ENCODE measurements around the gene EHBP1L1.
A peak's percentile ranks its signal among the peaks of the same experiment; 100 is the strongest.

EHBP1L1 gene

GRCh38 chr11:65572356-65573051 is 3.3 kb upstream of the EHBP1L1 start, which contains the start of gene FAM89B:
Gene FAM89B (plus strand): TSS chr11:65572538. CDS start chr11:65572670, 132 bp downstream.
- H3K4me1 ChIP-seq (ENCODE audit: control insufficient read depth in 1 of 2, insufficient read depth in 2 of 2, low read length in 2 of 2) = peaks cover 55 to 73% of the 10 kb centered on the region in 2 donors
- no peaks in the 10 kb centered on the region for H3K9me3 ChIP-seq (ENCODE audit: control insufficient read depth in 1 of 2, low read length in 2 of 2)
- peak within 1 kb of the TSS; percentile 77 to 94 for H3K9ac ChIP-seq (ENCODE audit: low read depth in 1 of 2, low read length in 2 of 2)
- no peaks in the 10 kb centered on the region for H3K27me3 ChIP-seq (ENCODE audit: control insufficient read depth in 1 of 2, insufficient read depth in 2 of 2, low read length in 2 of 2)
- H3K36me3 ChIP-seq (ENCODE audit: control insufficient read depth in 1 of 2, insufficient read depth in 2 of 2, low read length in 2 of 2) = no peaks in the 10 kb centered on the region
- H3K4me3 ChIP-seq (ENCODE audit: low read depth in 1 of 2, low read length in 2 of 2) = peak within 1 kb of the TSS; percentile 83 to 94
- H3K27ac ChIP-seq (ENCODE audit: low read depth, low read length) = peak within 1 kb of the TSS; percentile 50

GRCh38 chr11:65573391-65574079 is 2.3 kb upstream of the EHBP1L1 start:
- Histone ChIP-seq H3K36me3 (ENCODE audit: control insufficient read depth in 1 of 2, insufficient read depth in 2 of 2, low read length in 2 of 2) (no peaks in the 10 kb centered on the region), H3K27ac (ENCODE audit: low read depth, low read length) (peak overlapping the region; percentile 42), H3K4me1 (ENCODE audit: control insufficient read depth in 1 of 2, insufficient read depth in 2 of 2, low read length in 2 of 2) (peaks cover 66 to 74% of the 10 kb centered on the region in 2 donors), H3K27me3 (ENCODE audit: control insufficient read depth in 1 of 2, insufficient read depth in 2 of 2, low read length in 2 of 2) (no peaks in the 10 kb centered on the region), H3K4me3 (ENCODE audit: low read depth in 1 of 2, low read length in 2 of 2) (peak overlapping the region; percentile 65 to 94), H3K9ac (ENCODE audit: low read depth in 1 of 2, low read length in 2 of 2) (peak overlapping the region; percentile 67 to 77), H3K9me3 (ENCODE audit: control insufficient read depth in 1 of 2, low read length in 2 of 2) (no peaks in the 10 kb centered on the region)

- Histone ChIP-seq H3K27ac (ENCODE audit: low read depth, low read length) (peak overlapping the region; percentile 45), H3K9ac (ENCODE audit: low read depth in 1 of 2, low read length in 2 of 2) (peak overlapping the region; percentile 67 to 77), H3K4me3 (ENCODE audit: low read depth in 1 of 2, low read length in 2 of 2) (peak overlapping the region; percentile 81 to 94), H3K9me3 (ENCODE audit: control insufficient read depth in 1 of 2, low read length in 2 of 2) (no peaks in the 10 kb centered on the region), H3K36me3 (ENCODE audit: control insufficient read depth in 1 of 2, insufficient read depth in 2 of 2, low read length in 2 of 2) (peaks cover under 1 to 3% of the 10 kb centered on the region in 2 donors), H3K4me1 (ENCODE audit: control insufficient read depth in 1 of 2, insufficient read depth in 2 of 2, low read length in 2 of 2) (peaks cover 65 to 70% of the 10 kb centered on the region in 2 donors), H3K27me3 (ENCODE audit: control insufficient read depth in 1 of 2, insufficient read depth in 2 of 2, low read length in 2 of 2) (no peaks in the 10 kb centered on the region)
Measured at GRCh38 chr11:65574109-65574810, 1.6 kb upstream of the EHBP1L1 start.

- Histone ChIP-seq H3K36me3 (ENCODE audit: control insufficient read depth in 1 of 2, insufficient read depth in 2 of 2, low read length in 2 of 2) (peaks cover 7 to 10% of the 10 kb centered on the region in 2 donors), H3K27me3 (ENCODE audit: control insufficient read depth in 1 of 2, insufficient read depth in 2 of 2, low read length in 2 of 2) (no peaks in the 10 kb centered on the region), H3K27ac (ENCODE audit: low read depth, low read length) (peak overlapping the region; percentile 45), H3K9me3 (ENCODE audit: control insufficient read depth in 1 of 2, low read length in 2 of 2) (no peaks in the 10 kb centered on the region), H3K4me3 (ENCODE audit: low read depth in 1 of 2, low read length in 2 of 2) (peak overlapping the region; percentile 71 to 81), H3K9ac (ENCODE audit: low read depth in 1 of 2, low read length in 2 of 2) (peak overlapping the region; percentile 15 to 63), H3K4me1 (ENCODE audit: control insufficient read depth in 1 of 2, insufficient read depth in 2 of 2, low read length in 2 of 2) (peaks cover 62 to 66% of the 10 kb centered on the region in 2 donors)
Measured at GRCh38 chr11:65574811-65575567, 864 bp upstream of the EHBP1L1 start.

- H3K36me3 ChIP-seq (ENCODE audit: control insufficient read depth in 1 of 2, insufficient read depth in 2 of 2, low read length in 2 of 2) = peaks cover 7 to 22% of the 10 kb centered on the region in 2 donors
- peaks cover 56% of the 10 kb centered on the region in 2 donors for H3K4me1 ChIP-seq (ENCODE audit: control insufficient read depth in 1 of 2, insufficient read depth in 2 of 2, low read length in 2 of 2)
- peak overlapping the region; percentile 79 to 81 for H3K4me3 ChIP-seq (ENCODE audit: low read depth in 1 of 2, low read length in 2 of 2)
- H3K9ac ChIP-seq (ENCODE audit: low read depth in 1 of 2, low read length in 2 of 2) = peak overlapping the region; percentile 67 to 80
- peak overlapping the region; percentile 47 for H3K27ac ChIP-seq (ENCODE audit: low read depth, low read length)
- H3K9me3 ChIP-seq (ENCODE audit: control insufficient read depth in 1 of 2, low read length in 2 of 2) = no peaks in the 10 kb centered on the region
- H3K27me3 ChIP-seq (ENCODE audit: control insufficient read depth in 1 of 2, insufficient read depth in 2 of 2, low read length in 2 of 2) = no peaks in the 10 kb centered on the region
Measured at GRCh38 chr11:65576232-65576866, 496 bp downstream of the EHBP1L1 start.

GRCh38 chr11:65576867-65577755 is 1.3 kb downstream of the EHBP1L1 start:
- Histone ChIP-seq H3K4me1 (ENCODE audit: control insufficient read depth in 1 of 2, insufficient read depth in 2 of 2, low read length in 2 of 2) (peaks cover 48% of the 10 kb centered on the region in 2 donors), H3K9ac (ENCODE audit: low read depth in 1 of 2, low read length in 2 of 2) (peak overlapping the region; percentile 67 to 80), H3K4me3 (ENCODE audit: low read depth in 1 of 2, low read length in 2 of 2) (peak overlapping the region; percentile 79 to 81), H3K36me3 (ENCODE audit: control insufficient read depth in 1 of 2, insufficient read depth in 2 of 2, low read length in 2 of 2) (peaks cover 12 to 29% of the 10 kb centered on the region in 2 donors), H3K27ac (ENCODE audit: low read depth, low read length) (peak overlapping the region; percentile 47), H3K27me3 (ENCODE audit: control insufficient read depth in 1 of 2, insufficient read depth in 2 of 2, low read length in 2 of 2) (no peaks in the 10 kb centered on the region), H3K9me3 (ENCODE audit: control insufficient read depth in 1 of 2, low read length in 2 of 2) (no peaks in the 10 kb centered on the region)

GRCh38 chr11:65577756-65578109 is 1.9 kb downstream of the EHBP1L1 start:
- peak overlapping the region; percentile 79 to 81 for H3K4me3 ChIP-seq (ENCODE audit: low read depth in 1 of 2, low read length in 2 of 2)
- H3K9ac ChIP-seq (ENCODE audit: low read depth in 1 of 2, low read length in 2 of 2) = peak overlapping the region; percentile 67 to 80
- peaks cover 12 to 29% of the 10 kb centered on the region in 2 donors for H3K36me3 ChIP-seq (ENCODE audit: control insufficient read depth in 1 of 2, insufficient read depth in 2 of 2, low read length in 2 of 2)
- H3K9me3 ChIP-seq (ENCODE audit: control insufficient read depth in 1 of 2, low read length in 2 of 2) = no peaks in the 10 kb centered on the region
- H3K27me3 ChIP-seq (ENCODE audit: control insufficient read depth in 1 of 2, insufficient read depth in 2 of 2, low read length in 2 of 2) = no peaks in the 10 kb centered on the region
- H3K4me1 ChIP-seq (ENCODE audit: control insufficient read depth in 1 of 2, insufficient read depth in 2 of 2, low read length in 2 of 2) = peaks cover 48% of the 10 kb centered on the region in 2 donors
- H3K27ac ChIP-seq (ENCODE audit: low read depth, low read length) = peak overlapping the region; percentile 47

- H3K27ac ChIP-seq (ENCODE audit: low read depth, low read length) = no peak overlapping the region
- no peaks in the 10 kb centered on the region for H3K9me3 ChIP-seq (ENCODE audit: control insufficient read depth in 1 of 2, low read length in 2 of 2)
- H3K36me3 ChIP-seq (ENCODE audit: control insufficient read depth in 1 of 2, insufficient read depth in 2 of 2, low read length in 2 of 2) = peaks cover 12 to 29% of the 10 kb centered on the region in 2 donors
- peak overlapping the region; percentile 79 to 81 for H3K4me3 ChIP-seq (ENCODE audit: low read depth in 1 of 2, low read length in 2 of 2)
- peak overlapping the region; percentile 67 to 80 for H3K9ac ChIP-seq (ENCODE audit: low read depth in 1 of 2, low read length in 2 of 2)
- H3K4me1 ChIP-seq (ENCODE audit: control insufficient read depth in 1 of 2, insufficient read depth in 2 of 2, low read length in 2 of 2) = peaks cover 45 to 47% of the 10 kb centered on the region in 2 donors
- H3K27me3 ChIP-seq (ENCODE audit: control insufficient read depth in 1 of 2, insufficient read depth in 2 of 2, low read length in 2 of 2) = no peaks in the 10 kb centered on the region
Measured at GRCh38 chr11:65578134-65578533, 2.3 kb downstream of the EHBP1L1 start.
